Peyer's patch (tissue), 4 donors: ENCODE data around the gene SQSTM1. TPM values are rescaled to one million over a fixed set of nuclear protein-coding genes. Genes with fewer than 3 reads are reported as not detected.
A peak's percentile ranks its signal among the peaks of the same experiment; 100 is the strongest.

ENCODE experiments used
- DNase-seq, 3 donors: peaks; one replicate each; pipeline ENCODE4 v3.0.0-alpha.2; 2017 to 2019
- H3K27ac ChIP-seq, 4 donors: fragments of 200-600 bp; sonication (generic); one replicate each; pipeline ENCODE4 v1.5.1; 2016 to 2019
- H3K27me3 ChIP-seq, 2 donors: fragments of 200-600 bp; sonication (generic); one replicate each; pipeline ENCODE4 v1.5.1; 2019
- H3K36me3 ChIP-seq, 3 donors: fragments of 200-600 bp; sonication (generic); one replicate each; pipeline ENCODE4 v1.5.1; 2016 to 2019
- H3K4me1 ChIP-seq, 4 donors: fragments of 200-600 bp; sonication (generic); one replicate each; pipeline ENCODE4 v1.5.1; 2016 to 2019
- H3K4me3 ChIP-seq, 4 donors: fragments of 200-600 bp; sonication (generic); 1 replicate in 3 of 4; 2 replicates in 1 of 4; pipeline ENCODE4 v1.5.1; 2016 to 2019; ENCODE audit warnings: mild to moderate bottlenecking in 1 of 4
- H3K9me3 ChIP-seq, 4 donors: fragments of 200-600 bp; sonication (generic); one replicate each; pipeline ENCODE4 v1.5.1; 2016 to 2019; ENCODE audit warnings: mild to moderate bottlenecking in 1 of 4
- POLR2A ChIP-seq, 2 donors: fragments of 450-650 bp; IDR thresholded peaks; one replicate each; pipeline ENCODE4 v1.5.1; 2017; ENCODE audit warnings: antibody characterized with exemption in 2 of 2, mild to moderate bottlenecking in 2 of 2, moderate library complexity in 2 of 2
- total RNA-seq, 4 donors: library from RNA; depleted of rRNA; stranded (reverse); fragments of >200 nt; gene quantifications; one replicate each; pipeline ENCODE4 v1.1.0, GENCODE V29; 2016
- TF ChIP-seq, protein P1 (sequence below), 6 experiments: fragments of 450-650 bp in 4 of 6; fragments of 200-600 bp in 2 of 6; sonication (generic) in 1 of 6; IDR thresholded peaks; one replicate each; pipeline ENCODE4 v1.5.1; 2017 to 2019; ENCODE audit warnings: antibody characterized with exemption in 6 of 6, mild to moderate bottlenecking in 3 of 6, moderate library complexity in 1 of 6

SQSTM1 gene
- total RNA-seq, 4 donors from 2014 or later = 287 to 417 (median 348) TPM

DNA sequence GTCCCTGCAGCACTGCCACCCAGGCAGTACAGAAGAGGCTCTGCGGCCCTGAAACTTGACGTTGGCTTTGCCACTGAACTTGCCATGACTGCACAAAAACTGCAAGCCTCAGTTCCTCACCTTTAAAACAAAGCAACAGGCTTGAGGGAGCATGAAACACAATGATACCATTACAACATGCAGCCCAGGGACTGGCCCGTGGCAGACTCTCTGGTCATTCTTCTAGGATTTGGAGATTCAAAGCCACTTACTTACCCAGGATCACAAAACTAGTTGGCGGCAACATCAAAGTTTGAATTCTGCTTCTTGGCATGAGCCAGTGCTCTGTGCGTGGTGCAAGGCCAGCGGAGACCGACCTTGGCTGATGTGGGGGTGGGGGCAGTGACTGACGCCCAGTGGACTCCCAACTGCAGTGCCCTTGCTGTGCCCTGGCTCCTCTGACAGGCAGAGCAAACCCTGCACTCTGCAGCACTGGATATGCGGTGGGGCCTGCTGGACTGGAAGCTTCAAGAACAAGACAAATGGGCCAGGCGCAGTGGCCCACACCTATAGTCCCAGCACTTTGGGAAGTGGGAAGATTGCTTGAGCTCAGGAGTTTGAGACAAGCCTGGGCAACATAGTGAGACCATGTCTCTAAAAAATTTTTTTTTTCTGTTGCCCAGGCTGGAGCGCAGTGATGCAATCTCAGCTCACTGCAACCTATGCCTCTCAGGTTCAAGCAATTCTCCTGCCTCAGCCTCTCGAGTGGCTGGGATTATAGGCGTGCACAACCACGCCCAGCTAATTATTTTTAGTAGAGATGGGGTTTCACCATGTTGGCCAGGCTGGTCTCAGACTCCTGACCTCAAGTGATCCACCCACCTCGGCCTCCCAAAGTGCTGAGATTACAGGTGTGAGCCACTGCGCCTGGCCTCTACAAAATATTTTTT, 18.9 kb downstream of the SQSTM1 start:
- peak in 1 of 3 donors; percentile 49 for DNase-seq
- Histone ChIP-seq H3K27ac (no peak overlapping the region), H3K4me1 (peaks cover 0 to 11% (median 1%) of the 10 kb centered on the region in 4 donors), H3K9me3 (no peaks in the 10 kb centered on the region), H3K36me3 (peaks cover 0 to 63% (median 0%) of the 10 kb centered on the region in 3 donors), H3K27me3 (no peaks in the 10 kb centered on the region), H3K4me3 (no peak overlapping the region)
- no peak for TF ChIP-seq POLR2A (IDR thresholded peaks at IDR 0.05)
- TF ChIP-seq, protein P1, sequence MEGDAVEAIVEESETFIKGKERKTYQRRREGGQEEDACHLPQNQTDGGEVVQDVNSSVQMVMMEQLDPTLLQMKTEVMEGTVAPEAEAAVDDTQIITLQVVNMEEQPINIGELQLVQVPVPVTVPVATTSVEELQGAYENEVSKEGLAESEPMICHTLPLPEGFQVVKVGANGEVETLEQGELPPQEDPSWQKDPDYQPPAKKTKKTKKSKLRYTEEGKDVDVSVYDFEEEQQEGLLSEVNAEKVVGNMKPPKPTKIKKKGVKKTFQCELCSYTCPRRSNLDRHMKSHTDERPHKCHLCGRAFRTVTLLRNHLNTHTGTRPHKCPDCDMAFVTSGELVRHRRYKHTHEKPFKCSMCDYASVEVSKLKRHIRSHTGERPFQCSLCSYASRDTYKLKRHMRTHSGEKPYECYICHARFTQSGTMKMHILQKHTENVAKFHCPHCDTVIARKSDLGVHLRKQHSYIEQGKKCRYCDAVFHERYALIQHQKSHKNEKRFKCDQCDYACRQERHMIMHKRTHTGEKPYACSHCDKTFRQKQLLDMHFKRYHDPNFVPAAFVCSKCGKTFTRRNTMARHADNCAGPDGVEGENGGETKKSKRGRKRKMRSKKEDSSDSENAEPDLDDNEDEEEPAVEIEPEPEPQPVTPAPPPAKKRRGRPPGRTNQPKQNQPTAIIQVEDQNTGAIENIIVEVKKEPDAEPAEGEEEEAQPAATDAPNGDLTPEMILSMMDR (IDR thresholded peaks at IDR 0.05) = no peak

DNA sequence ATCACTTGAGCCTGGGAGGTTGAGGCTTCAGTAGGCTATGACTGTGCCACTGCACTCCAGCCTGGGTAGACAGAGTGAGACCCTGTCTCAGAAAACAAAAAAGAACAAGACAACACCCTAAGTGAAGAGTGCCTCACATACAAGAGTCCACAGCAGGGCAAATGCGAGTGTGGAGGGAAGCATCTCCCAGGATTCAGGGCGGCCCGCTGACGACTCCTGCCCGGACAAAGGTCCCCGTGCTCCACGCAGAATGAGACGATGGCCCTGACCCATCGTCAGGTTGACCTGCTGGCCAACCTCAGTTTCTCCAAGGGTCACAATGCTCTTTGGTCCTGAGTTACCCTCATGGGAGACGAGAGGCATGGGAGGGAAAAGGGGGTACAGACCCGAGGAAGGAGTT, 19.6 kb downstream of the SQSTM1 start:
- DNase-seq = peak in 1 of 3 donors; percentile 42
- peaks cover 0 to 63% (median 0%) of the 10 kb centered on the region in 3 donors for H3K36me3 ChIP-seq
- TF ChIP-seq, protein P1 (IDR thresholded peaks at IDR 0.05) = no peak
- TF ChIP-seq POLR2A (IDR thresholded peaks at IDR 0.05) = no peak

DNA sequence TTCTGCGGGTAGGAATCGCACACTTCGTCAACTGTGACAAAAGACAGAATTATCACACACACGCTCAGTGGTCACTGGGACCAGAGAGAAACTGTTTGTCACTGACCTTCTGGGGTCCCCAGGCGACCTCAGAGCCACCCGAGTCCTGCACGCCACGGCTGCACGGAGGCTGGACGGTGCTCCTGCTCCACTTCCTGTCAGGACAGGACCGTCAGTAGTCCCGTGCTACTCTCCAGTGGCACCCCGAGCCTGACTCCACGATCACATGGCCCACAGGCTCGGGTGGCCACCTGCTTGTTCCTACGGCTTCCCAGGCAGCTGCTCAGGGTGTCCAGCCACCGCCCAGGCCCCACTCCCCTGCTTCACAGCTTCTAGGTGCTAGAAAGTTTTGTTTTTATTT, 20.1 kb downstream of the SQSTM1 start:
- Histone ChIP-seq H3K9me3 (no peaks in the 10 kb centered on the region), H3K4me1 (peaks cover 0 to 11% (median 1%) of the 10 kb centered on the region in 4 donors), H3K27me3 (no peaks in the 10 kb centered on the region), H3K36me3 (peaks cover 0 to 63% (median 0%) of the 10 kb centered on the region in 3 donors), H3K27ac (no peak overlapping the region), H3K4me3 (no peak overlapping the region)
- DNase-seq = peak in 1 of 3 donors; percentile 35
- TF ChIP-seq POLR2A (IDR thresholded peaks at IDR 0.05) = no peak
- TF ChIP-seq, protein P1 (IDR thresholded peaks at IDR 0.05) = no peak

More for the DNA sequence above, 19.6 kb downstream of the SQSTM1 start:
- Histone ChIP-seq H3K27me3 (no peaks in the 10 kb centered on the region), H3K4me1 (peaks cover 0 to 11% (median 1%) of the 10 kb centered on the region in 4 donors), H3K4me3 (no peak overlapping the region), H3K9me3 (no peaks in the 10 kb centered on the region), H3K27ac (no peak overlapping the region)

DNA sequence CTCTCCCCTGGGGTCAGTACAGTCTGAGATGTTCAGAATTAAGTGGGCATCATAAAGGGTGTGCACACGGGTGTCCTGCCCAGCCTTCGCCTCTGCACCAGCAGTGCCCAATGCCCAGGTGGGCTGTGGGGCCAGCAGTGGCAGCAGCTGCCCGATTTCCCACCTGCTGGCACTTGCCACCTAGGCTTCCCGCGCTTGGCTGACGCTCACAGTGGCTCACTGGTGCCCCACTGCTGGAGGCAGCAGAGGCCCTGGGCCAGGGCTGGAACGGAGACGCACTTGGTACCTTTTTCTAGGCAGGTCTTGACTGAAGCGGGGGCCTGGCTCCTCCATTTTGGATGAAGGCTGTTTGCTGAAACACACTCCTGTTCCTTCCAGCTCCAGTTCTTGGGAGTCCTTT, 20.9 kb downstream of the SQSTM1 start:
- Histone ChIP-seq H3K36me3 (peaks cover 0 to 61% (median 0%) of the 10 kb centered on the region in 3 donors), H3K27ac (no peak overlapping the region), H3K9me3 (no peaks in the 10 kb centered on the region), H3K4me3 (no peak overlapping the region), H3K27me3 (no peaks in the 10 kb centered on the region), H3K4me1 (peaks cover 0 to 4% (median 1%) of the 10 kb centered on the region in 4 donors)
- peak in 1 of 3 donors; percentile 46 for DNase-seq
- no peak for TF ChIP-seq POLR2A (IDR thresholded peaks at IDR 0.05)
- TF ChIP-seq, protein P1 (IDR thresholded peaks at IDR 0.05) = no peak

DNA sequence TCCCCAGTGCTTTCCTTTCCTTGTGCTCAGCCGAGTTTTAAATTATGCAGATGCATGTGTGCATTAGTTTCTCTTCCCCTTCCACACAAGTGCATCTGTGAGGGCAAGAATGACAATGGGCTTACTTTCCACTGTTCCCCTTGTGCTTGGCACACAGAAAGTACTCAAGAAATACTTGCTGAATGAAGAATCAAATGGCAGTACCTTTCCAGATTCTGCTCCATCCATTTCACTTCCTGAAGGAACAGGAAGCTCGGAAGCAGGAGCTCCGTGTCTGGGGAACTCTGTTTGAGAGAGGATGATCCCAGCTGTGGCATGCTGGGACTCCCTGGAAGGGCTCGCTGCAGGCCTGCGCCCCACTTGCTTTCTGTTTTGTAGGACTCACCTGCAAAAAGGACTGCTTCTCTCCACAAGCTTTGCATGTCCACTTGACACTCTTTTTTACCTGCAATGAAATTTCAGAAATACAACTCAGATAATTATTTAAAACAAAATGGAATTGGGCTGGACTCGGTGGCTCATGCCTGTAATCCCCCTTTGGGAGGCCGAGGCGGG, 32.4 kb downstream of the SQSTM1 start:
- H3K27me3 ChIP-seq = no peaks in the 10 kb centered on the region
- H3K9me3 ChIP-seq = no peaks in the 10 kb centered on the region
- peaks cover 0 to 12% (median 3%) of the 10 kb centered on the region in 4 donors for H3K4me1 ChIP-seq
- peaks cover 0 to 46% (median 0%) of the 10 kb centered on the region in 3 donors for H3K36me3 ChIP-seq
- TF ChIP-seq POLR2A (IDR thresholded peaks at IDR 0.05) = no peak
- TF ChIP-seq, protein P1 (IDR thresholded peaks at IDR 0.05) = no peak
- H3K4me3 ChIP-seq = no peak overlapping the region
- H3K27ac ChIP-seq = peak overlapping the region in 1 of 4 donors; percentile 71
- peak in 2 of 3 donors; percentile 13 to 37 for DNase-seq
